ENCODE measurements around the gene RDX. TPM values are rescaled to one million over a fixed set of nuclear protein-coding genes. Genes with fewer than 3 reads are reported as not detected.

Gene RDX
- total and polyA plus RNA-seq, 2 of the 13 experiments (the other 11 are each of a cell fraction or from before 2014, with no cell fraction given) = 20.7 to 63.1 TPM

DNA sequence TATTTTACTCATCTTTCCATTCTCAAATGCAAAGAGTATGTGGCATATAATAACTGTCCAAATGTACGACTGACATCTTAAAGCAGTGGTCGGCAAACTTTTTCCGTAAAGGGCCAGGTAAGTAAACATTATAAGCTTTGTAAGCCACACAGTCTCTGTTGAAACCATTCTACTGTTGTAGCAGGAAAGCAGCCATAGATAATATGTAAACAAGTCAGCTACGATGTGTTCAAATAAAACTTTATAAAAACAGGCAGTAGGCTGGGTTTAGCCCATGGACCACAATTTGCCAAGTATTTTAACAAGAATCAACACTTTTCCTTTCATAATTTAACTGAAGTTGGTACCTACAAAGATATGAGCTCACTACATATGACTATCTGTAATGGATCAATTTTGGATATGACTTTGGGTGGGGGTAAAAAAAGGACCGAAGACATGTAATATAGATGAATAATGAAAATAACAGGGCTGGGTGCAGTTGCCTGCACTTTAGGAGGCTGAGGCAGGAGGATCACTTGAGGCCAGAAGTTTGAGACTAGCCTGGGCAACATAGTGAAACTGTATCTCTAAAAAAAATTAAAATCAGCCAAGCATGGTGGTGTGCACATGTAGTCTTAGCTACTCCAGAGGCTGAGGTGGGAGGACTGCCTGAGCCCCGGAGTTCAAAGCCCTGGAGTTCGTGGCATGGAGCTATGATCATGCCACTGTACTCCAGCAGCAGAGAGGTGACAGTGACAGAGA lies 5.7 kb downstream of the RDX start (continued):
- TF ChIP-seq, protein P1, sequence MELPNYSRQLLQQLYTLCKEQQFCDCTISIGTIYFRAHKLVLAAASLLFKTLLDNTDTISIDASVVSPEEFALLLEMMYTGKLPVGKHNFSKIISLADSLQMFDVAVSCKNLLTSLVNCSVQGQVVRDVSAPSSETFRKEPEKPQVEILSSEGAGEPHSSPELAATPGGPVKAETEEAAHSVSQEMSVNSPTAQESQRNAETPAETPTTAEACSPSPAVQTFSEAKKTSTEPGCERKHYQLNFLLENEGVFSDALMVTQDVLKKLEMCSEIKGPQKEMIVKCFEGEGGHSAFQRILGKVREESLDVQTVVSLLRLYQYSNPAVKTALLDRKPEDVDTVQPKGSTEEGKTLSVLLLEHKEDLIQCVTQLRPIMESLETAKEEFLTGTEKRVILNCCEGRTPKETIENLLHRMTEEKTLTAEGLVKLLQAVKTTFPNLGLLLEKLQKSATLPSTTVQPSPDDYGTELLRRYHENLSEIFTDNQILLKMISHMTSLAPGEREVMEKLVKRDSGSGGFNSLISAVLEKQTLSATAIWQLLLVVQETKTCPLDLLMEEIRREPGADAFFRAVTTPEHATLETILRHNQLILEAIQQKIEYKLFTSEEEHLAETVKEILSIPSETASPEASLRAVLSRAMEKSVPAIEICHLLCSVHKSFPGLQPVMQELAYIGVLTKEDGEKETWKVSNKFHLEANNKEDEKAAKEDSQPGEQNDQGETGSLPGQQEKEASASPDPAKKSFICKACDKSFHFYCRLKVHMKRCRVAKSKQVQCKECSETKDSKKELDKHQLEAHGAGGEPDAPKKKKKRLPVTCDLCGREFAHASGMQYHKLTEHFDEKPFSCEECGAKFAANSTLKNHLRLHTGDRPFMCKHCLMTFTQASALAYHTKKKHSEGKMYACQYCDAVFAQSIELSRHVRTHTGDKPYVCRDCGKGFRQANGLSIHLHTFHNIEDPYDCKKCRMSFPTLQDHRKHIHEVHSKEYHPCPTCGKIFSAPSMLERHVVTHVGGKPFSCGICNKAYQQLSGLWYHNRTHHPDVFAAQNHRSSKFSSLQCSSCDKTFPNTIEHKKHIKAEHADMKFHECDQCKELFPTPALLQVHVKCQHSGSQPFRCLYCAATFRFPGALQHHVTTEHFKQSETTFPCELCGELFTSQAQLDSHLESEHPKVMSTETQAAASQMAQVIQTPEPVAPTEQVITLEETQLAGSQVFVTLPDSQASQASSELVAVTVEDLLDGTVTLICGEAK (IDR thresholded peaks at IDR 0.05) = peak; percentile 87
- TF ChIP-seq, protein P1 (CRISPR knock-in tag; IDR thresholded peaks at IDR 0.05) = peak; percentile 98
- 0 out of 2 replicates have a peak, but pooled peaks have one; percentile 35 for TF ChIP-seq ZNF263 (CRISPR knock-in tag; IDR thresholded peaks at IDR 0.05)
- TF ChIP-seq FOXA3 (CRISPR knock-in tag; IDR thresholded peaks at IDR 0.05) = peak; percentile 30; the same call in 1 of the 2 replicates
- no peak for TF ChIP-seq ZNF329 (CRISPR knock-in tag; IDR thresholded peaks at IDR 0.05; ENCODE audit: low read depth)
- TF ChIP-seq, protein P2, sequence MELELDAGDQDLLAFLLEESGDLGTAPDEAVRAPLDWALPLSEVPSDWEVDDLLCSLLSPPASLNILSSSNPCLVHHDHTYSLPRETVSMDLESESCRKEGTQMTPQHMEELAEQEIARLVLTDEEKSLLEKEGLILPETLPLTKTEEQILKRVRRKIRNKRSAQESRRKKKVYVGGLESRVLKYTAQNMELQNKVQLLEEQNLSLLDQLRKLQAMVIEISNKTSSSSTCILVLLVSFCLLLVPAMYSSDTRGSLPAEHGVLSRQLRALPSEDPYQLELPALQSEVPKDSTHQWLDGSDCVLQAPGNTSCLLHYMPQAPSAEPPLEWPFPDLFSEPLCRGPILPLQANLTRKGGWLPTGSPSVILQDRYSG (CRISPR knock-in tag; IDR thresholded peaks at IDR 0.05) = no peak
- TF ChIP-seq, protein P3, sequence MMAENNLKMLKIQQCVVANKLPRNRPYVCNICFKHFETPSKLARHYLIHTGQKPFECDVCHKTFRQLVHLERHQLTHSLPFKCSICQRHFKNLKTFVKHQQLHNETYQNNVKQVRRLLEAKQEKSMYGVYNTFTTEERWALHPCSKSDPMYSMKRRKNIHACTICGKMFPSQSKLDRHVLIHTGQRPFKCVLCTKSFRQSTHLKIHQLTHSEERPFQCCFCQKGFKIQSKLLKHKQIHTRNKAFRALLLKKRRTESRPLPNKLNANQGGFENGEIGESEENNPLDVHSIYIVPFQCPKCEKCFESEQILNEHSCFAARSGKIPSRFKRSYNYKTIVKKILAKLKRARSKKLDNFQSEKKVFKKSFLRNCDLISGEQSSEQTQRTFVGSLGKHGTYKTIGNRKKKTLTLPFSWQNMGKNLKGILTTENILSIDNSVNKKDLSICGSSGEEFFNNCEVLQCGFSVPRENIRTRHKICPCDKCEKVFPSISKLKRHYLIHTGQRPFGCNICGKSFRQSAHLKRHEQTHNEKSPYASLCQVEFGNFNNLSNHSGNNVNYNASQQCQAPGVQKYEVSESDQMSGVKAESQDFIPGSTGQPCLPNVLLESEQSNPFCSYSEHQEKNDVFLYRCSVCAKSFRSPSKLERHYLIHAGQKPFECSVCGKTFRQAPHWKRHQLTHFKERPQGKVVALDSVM (CRISPR knock-in tag; IDR thresholded peaks at IDR 0.05) = peak; percentile 65; the same call in 1 of the 2 replicates
- no peak for TF ChIP-seq ZNF781 (CRISPR knock-in tag; IDR thresholded peaks at IDR 0.05; ENCODE audit: borderline replicate concordance, not compliant biosample characterization)
- TF ChIP-seq ZNF644 (CRISPR knock-in tag; IDR thresholded peaks at IDR 0.05; ENCODE audit: low read depth) = 0 out of 2 replicates have a peak, but pooled peaks have one; percentile 17

Measured in HepG2 (cell line).